SK-N-MC (cell line): ENCODE measurements around the gene SPATA6L.

Experiments used
- EZH2 ChIP-seq: fragments of 200-600 bp; sonication (generic); IDR thresholded peaks from one replicate; pipeline ENCODE4 v1.6.1; 2017; ENCODE audit warnings: antibody characterized with exemption
- FOXP2 ChIP-seq: optimal IDR thresholded peaks from 2 replicates; pipeline ENCODE3; 2011; ENCODE audit warnings: mild to moderate bottlenecking, moderate library complexity; ENCODE audit not compliant: insufficient read depth; ENCODE audit errors: extremely low read length, control extremely low read depth
- POLR2AphosphoS5 ChIP-seq: IDR thresholded peaks from 2 replicates; pipeline ENCODE4 v1.6.1; 2012; ENCODE audit warnings: mild to moderate bottlenecking, low read depth, low read length, borderline replicate concordance

DNA sequence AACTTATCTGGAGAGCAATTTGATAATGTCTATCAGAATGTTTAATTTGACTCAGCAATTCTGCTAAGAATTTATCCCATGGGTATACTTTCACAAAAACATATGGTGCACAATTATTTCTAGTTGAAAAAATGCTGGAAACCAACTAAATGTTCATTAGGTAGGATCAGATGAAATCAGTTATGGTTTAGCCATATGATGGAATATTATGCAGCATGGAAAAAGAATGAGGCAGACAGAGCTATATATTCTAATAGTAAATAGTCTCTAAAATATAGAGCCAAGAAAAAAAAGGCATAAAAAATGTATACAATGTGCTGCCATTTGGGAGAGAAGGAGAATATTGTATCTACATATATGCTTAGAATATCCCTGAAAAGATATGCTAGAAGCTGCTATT, 3.6 kb upstream of the SPATA6L start:
- TF ChIP-seq EZH2 (no peak), POLR2AphosphoS5 (no peak), FOXP2 (no peak)
